HUES64 (cell line): Measurements from ENCODE around the gene IRF1. TPM values are rescaled to one million over a fixed set of nuclear protein-coding genes. Genes with fewer than 3 reads are reported as not detected.
"Not testable (repeated sequence)": the region's sequence is repeated elsewhere in the genome, so short reads cannot be mapped to it uniquely, and the experiment has no call there.

ENCODE experiments used
- H3K27ac ChIP-seq: 2 replicates; pipeline ENCODE4 v1.7.0; 2013; ENCODE audit warnings: low read depth, low read length, inconsistent platforms
- H3K27me3 ChIP-seq: 2 replicates; pipeline ENCODE4 v1.6.1; 2013; ENCODE audit warnings: mild to moderate bottlenecking, low read length; ENCODE audit not compliant: insufficient read depth
- H3K36me3 ChIP-seq: 2 replicates; pipeline ENCODE4 v1.6.1; 2013; ENCODE audit warnings: mild to moderate bottlenecking, low read length; ENCODE audit not compliant: insufficient read depth
- H3K4me1 ChIP-seq: 2 replicates; pipeline ENCODE4 v1.6.1; 2013; ENCODE audit warnings: mild to moderate bottlenecking, low read length, moderate library complexity; ENCODE audit not compliant: insufficient read depth
- H3K4me3 ChIP-seq: 2 replicates; pipeline ENCODE4 v1.5.1; 2013; ENCODE audit warnings: mild to moderate bottlenecking, low read length, moderate library complexity
- H3K9ac ChIP-seq: 2 replicates; pipeline ENCODE4 v1.6.1; 2013; ENCODE audit warnings: mild to moderate bottlenecking, low read depth, low read length
- H3K9me3 ChIP-seq: 2 replicates; pipeline ENCODE4 v1.6.1; 2013; ENCODE audit warnings: low read depth, low read length; ENCODE audit not compliant: insufficient read depth
- WGBS: fragments of 150-250, 120-280 bp; methylation state at CpG from one replicate; pipeline ENCODE4 v1.1.7; 2013; ENCODE audit warnings: missing lambda C conversion rate; 5-methylcytosine and 5-hydroxymethylcytosine counted together
- polyA plus RNA-seq, 2 experiments: library from polyadenylated mRNA; stranded (reverse); fragments of 50-300 nt; gene quantifications; one replicate each; pipeline ENCODE4 v1.2.3, GENCODE V29; 2013

IRF1 gene
- polyA plus RNA-seq (2013, experiment 1 of 2) = 3.7 TPM
- polyA plus RNA-seq (2013, experiment 2 of 2) = 5.2 TPM

- Histone ChIP-seq H3K27ac (peak within 1 kb of the TSS; percentile 70; the same call in 1 of the 2 replicates), H3K4me1 (peaks cover 15% of the 10 kb centered on the region; the same call in 1 of the 2 replicates)
These were observed at the start of gene IRF1 for GRCh38 chr5:132490484-132491367. Gene IRF1 (minus strand): TSS chr5:132490773. CDS start chr5:132489478, 1,295 bp downstream.

GRCh38 chr5:132540149-132540548, 49.6 kb upstream of the IRF1 start:
- H3K9me3 ChIP-seq = no peaks in the 10 kb centered on the region
- WGBS = 92% methylated on average over 5 of the region's 5 CpGs

More at GRCh38 chr5:132490484-132491367, at the start of gene IRF1:
- H3K9me3 ChIP-seq = no peaks in the 10 kb centered on the region
- H3K36me3 ChIP-seq = peaks cover 20% of the 10 kb centered on the region
- peaks cover 36% of the 10 kb centered on the region for H3K27me3 ChIP-seq
- H3K4me3 ChIP-seq = peak within 1 kb of the TSS; percentile 73
- peak within 1 kb of the TSS; percentile 78 for H3K9ac ChIP-seq
- under 1% methylated on average over 87 of the region's 87 CpGs for WGBS

DNA sequence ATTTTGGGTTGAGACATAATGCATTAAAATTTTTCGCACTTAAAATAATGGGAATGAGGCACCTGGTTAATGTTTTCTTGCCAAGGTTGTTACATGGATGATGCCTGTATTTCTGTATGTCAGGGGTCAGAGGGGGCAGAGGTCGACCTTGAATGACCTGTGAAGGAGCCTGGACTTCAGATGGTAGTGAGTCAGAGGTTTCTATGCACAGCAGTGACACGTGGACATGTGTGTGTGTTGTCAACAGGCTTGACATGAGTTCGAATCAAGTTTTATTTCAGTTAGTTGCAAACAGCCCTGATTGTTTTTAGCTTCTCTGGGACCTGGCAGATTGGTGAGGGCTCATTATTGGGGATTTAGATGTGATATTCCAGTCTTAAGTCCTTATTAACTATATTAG, 49.1 kb upstream of the IRF1 start:
- Histone ChIP-seq H3K36me3 (no peaks in the 10 kb centered on the region), H3K4me3 (no peak overlapping the region), H3K27me3 (no peaks in the 10 kb centered on the region), H3K27ac (no peak overlapping the region), H3K4me1 (no peaks in the 10 kb centered on the region), H3K9me3 (no peaks in the 10 kb centered on the region), H3K9ac (no peak overlapping the region)
- WGBS = 85% methylated on average over 4 of the region's 4 CpGs

More at GRCh38 chr5:132540149-132540548, 49.6 kb upstream of the IRF1 start:
- Histone ChIP-seq H3K4me1 (no peaks in the 10 kb centered on the region), H3K9ac (no peak overlapping the region), H3K27me3 (no peaks in the 10 kb centered on the region), H3K4me3 (no peak overlapping the region), H3K27ac (no peak overlapping the region), H3K36me3 (no peaks in the 10 kb centered on the region)

DNA sequence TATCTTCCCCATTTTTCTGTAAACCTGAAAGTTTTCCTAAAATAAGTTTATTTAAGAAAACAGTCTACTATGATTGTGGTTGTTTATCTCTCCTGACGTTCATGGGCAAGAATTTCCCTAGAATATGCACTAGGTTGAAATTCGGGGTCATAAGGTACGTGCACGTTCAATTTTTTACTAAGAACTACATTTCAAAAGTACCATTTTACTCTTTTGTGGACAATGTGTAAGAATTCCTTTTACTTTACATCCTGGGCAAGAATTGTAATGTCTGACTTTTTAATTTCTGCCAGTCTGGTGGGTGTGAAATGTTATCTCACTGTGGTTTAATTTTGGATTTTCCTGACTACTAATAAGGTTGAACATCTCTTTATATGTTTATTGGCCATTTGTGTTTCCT, 40.4 kb upstream of the IRF1 start:
- Histone ChIP-seq H3K27me3 (no peaks in the 10 kb centered on the region; the same call in 1 of the 2 replicates), H3K4me3 (no peak overlapping the region), H3K9ac (no peak overlapping the region), H3K4me1 (no peaks in the 10 kb centered on the region), H3K9me3 (no peaks in the 10 kb centered on the region), H3K27ac (no peak overlapping the region), H3K36me3 (no peaks in the 10 kb centered on the region)
- 93% methylated on average over 3 of the region's 4 CpGs for whole genome bisulfite sequencing

- Histone ChIP-seq H3K4me1 (no peaks in the 10 kb centered on the region), H3K27ac (no peak overlapping the region), H3K4me3 (no peak overlapping the region), H3K36me3 (no peaks in the 10 kb centered on the region), H3K27me3 (no peaks in the 10 kb centered on the region; the same call in 1 of the 2 replicates), H3K9me3 (no peaks in the 10 kb centered on the region), H3K9ac (no peak overlapping the region)
- WGBS = 91% methylated on average over 6 of the region's 6 CpGs
These were observed 38.5 kb upstream of the IRF1 start for GRCh38 chr5:132528866-132529634.

- WGBS = 88% methylated on average over 2 of the region's 2 CpGs
- H3K36me3 ChIP-seq = no peaks in the 10 kb centered on the region
- H3K4me1 ChIP-seq = no peaks in the 10 kb centered on the region
- no peak overlapping the region for H3K9ac ChIP-seq
- H3K4me3 ChIP-seq = no peak overlapping the region
- H3K27ac ChIP-seq = no peak overlapping the region
- H3K27me3 ChIP-seq = no peaks in the 10 kb centered on the region; the same call in 1 of the 2 replicates
- no peaks in the 10 kb centered on the region for H3K9me3 ChIP-seq
These were observed 37.4 kb upstream of the IRF1 start for GRCh38 chr5:132528021-132528420.

- no peaks in the 10 kb centered on the region for H3K9me3 ChIP-seq
- no peak overlapping the region; the same call in 1 of the 2 replicates for H3K4me3 ChIP-seq
- H3K9ac ChIP-seq = no peak overlapping the region
- no peaks in the 10 kb centered on the region for H3K4me1 ChIP-seq
- H3K36me3 ChIP-seq = no peaks in the 10 kb centered on the region
- WGBS = 78% methylated on average over 8 of the region's 8 CpGs
- no peaks in the 10 kb centered on the region for H3K27me3 ChIP-seq
- H3K27ac ChIP-seq = no peak overlapping the region
These were observed 36.5 kb upstream of the IRF1 start for GRCh38 chr5:132526974-132527564.

DNA sequence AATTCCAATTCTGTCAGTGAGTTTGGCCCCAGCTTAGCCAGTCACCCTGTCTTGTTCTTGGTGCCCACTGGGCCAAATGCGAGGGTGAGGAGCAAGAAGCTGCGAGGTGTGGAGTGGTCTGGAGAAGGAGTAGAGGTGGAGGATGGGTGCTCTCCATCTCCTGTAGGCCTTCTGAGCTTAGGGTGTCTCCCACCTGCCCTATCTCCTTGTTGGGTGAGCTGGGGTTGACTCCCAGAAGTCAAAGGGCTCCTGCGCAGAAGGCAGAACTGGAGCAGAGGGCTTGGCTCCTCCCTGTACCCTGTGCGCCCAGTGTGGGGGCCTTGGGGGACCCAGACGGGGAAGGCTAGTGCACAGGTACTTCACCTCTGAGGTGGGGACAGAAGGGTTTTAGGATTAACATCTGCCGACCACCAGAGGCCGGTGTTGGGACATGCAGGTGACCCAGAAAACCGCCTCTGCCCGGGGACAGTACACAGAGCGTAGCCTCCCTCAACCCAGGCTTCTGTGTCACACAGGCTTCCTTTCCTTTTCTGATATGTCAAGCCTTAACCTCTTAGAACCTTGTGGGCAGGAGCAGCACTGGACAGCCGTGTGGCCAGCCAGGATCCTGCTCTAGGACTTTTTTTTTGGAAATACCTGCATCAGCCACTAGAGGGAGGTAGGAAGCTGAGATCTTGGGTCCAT, 35.9 kb upstream of the IRF1 start:
- Histone ChIP-seq H3K27ac (no peak overlapping the region), H3K9ac (no peak overlapping the region), H3K4me3 (peak overlapping the region; percentile 34; the same call in 1 of the 2 replicates), H3K36me3 (no peaks in the 10 kb centered on the region), H3K4me1 (no peaks in the 10 kb centered on the region), H3K27me3 (no peaks in the 10 kb centered on the region), H3K9me3 (peaks cover under 1% of the 10 kb centered on the region; the same call in 1 of the 2 replicates)
- 37% methylated on average over 11 of the region's 11 CpGs for WGBS

- H3K36me3 ChIP-seq = no peaks in the 10 kb centered on the region
- H3K9me3 ChIP-seq = peaks cover 3% of the 10 kb centered on the region; the same call in 1 of the 2 replicates
- no peak overlapping the region for H3K27ac ChIP-seq
- H3K9ac ChIP-seq = no peak overlapping the region
- no peaks in the 10 kb centered on the region for H3K4me1 ChIP-seq
- no peak overlapping the region for H3K4me3 ChIP-seq
- H3K27me3 ChIP-seq = no peaks in the 10 kb centered on the region
These were observed 34.7 kb upstream of the IRF1 start for GRCh38 chr5:132525299-132525724.

GRCh38 chr5:132524877-132525276, 34.3 kb upstream of the IRF1 start:
- H3K4me1 ChIP-seq, H3K9me3 ChIP-seq, H3K27ac ChIP-seq, H3K27me3 ChIP-seq, H3K36me3 ChIP-seq, H3K4me3 ChIP-seq, H3K9ac ChIP-seq: not testable (repeated sequence)
- WGBS = 89% methylated on average over 5 of the region's 5 CpGs
